BJ (cell line): Measurements from ENCODE around the gene CERS1. TPM values are rescaled to one million over a fixed set of nuclear protein-coding genes. Genes with fewer than 3 reads are reported as not detected.
"Not testable (repeated sequence)": the region's sequence is repeated elsewhere in the genome, so short reads cannot be mapped to it uniquely, and the experiment has no call there.

ENCODE experiments used
- CTCF ChIA-PET: fragments of 350-600 bp; formaldehyde crosslinking; extraction: SDS; loops from one replicate; lab custom pipeline; 2021; ENCODE audit warnings: antibody characterized with exemption, inconsistent platforms; lab: Yijun Ruan, JAX
- POLR2A ChIA-PET: fragments of 300-600 bp; sonication (Branson Sonifier 250); formaldehyde crosslinking; extraction: SDS; loops from one replicate; lab custom pipeline; 2021; ENCODE audit warnings: antibody characterized with exemption; lab: Charles Lee
- DNase-seq: peaks from one replicate; pipeline ENCODE4 v3.0.0-alpha.2; 2011; ENCODE audit warnings: low read depth
- H3K27me3 ChIP-seq: 2 replicates; pipeline ENCODE4 v1.6.0; 2011; ENCODE audit warnings: low read length; ENCODE audit not compliant: control insufficient read depth, insufficient read depth
- H3K36me3 ChIP-seq: 2 replicates; pipeline ENCODE4 v1.5.1; 2011; ENCODE audit warnings: low read length; ENCODE audit not compliant: control insufficient read depth, insufficient read depth
- H3K4me3 ChIP-seq: 2 replicates; pipeline ENCODE4 v1.5.1; 2011; ENCODE audit warnings: low read depth, mild to moderate bottlenecking, control low read depth, low read length
- polyA plus RNA-seq: library from polyadenylated mRNA; depleted of rRNA; stranded (reverse); fragments of >200 nt; gene quantifications from 2 replicates; pipeline ENCODE4 v1.2.3, GENCODE V29; 2011
- TF ChIP-seq, protein P1 (sequence below): IDR thresholded peaks from 2 replicates; pipeline ENCODE4 v1.5.1; 2011; ENCODE audit warnings: low read depth, mild to moderate bottlenecking, control low read depth, inconsistent platforms, low read length, moderate library complexity; ENCODE audit not compliant: insufficient read depth

CERS1 gene
- polyA plus RNA-seq, 1 experiment, result 0.83 TPM

DNA sequence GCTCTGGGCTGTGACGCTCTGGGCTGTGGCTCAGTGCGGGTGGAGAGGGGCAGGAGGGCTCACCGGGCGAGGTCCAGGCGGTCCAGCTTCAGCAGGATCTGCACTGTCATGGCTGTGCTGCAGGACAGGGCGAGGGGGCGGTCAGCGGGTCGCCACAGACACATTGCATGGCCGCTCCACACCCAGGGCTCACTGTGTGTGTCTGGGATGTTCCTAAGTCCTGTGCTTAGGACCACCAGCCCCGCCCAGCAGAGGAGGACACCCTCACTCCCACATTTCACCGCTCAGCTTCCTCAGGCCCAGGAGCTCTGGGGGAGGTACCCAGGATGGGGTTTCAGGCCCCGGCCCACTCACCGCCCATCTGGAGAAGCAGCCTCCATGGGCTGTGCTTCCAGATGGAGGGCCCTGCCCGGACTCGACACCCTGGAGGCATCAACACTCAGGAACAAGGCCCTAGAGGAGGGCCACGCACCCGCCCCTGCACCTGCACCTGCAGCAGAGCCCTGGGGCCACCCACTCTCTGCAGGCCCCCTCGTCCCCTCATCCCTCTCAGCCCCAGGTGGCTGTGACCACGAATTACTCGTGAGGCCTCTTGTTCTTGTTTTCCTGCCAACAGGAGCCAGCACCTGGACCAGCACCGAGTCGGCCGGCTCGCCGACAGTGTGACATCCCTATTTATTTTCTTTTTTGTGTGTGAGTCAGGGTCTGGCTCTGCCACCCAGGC is 9.7 kb upstream of the CERS1 start:
- POLR2A ChIA-PET, result no interaction called here
- Histone ChIP-seq H3K27me3 (no peaks in the 10 kb centered on the region), H3K4me3 (no peak overlapping the region), H3K36me3 (peaks cover 44% of the 10 kb centered on the region)
- no peak for DNase-seq
- CTCF ChIA-PET, result no interaction called here
- TF ChIP-seq, protein P1, sequence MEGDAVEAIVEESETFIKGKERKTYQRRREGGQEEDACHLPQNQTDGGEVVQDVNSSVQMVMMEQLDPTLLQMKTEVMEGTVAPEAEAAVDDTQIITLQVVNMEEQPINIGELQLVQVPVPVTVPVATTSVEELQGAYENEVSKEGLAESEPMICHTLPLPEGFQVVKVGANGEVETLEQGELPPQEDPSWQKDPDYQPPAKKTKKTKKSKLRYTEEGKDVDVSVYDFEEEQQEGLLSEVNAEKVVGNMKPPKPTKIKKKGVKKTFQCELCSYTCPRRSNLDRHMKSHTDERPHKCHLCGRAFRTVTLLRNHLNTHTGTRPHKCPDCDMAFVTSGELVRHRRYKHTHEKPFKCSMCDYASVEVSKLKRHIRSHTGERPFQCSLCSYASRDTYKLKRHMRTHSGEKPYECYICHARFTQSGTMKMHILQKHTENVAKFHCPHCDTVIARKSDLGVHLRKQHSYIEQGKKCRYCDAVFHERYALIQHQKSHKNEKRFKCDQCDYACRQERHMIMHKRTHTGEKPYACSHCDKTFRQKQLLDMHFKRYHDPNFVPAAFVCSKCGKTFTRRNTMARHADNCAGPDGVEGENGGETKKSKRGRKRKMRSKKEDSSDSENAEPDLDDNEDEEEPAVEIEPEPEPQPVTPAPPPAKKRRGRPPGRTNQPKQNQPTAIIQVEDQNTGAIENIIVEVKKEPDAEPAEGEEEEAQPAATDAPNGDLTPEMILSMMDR, result no peak

DNA sequence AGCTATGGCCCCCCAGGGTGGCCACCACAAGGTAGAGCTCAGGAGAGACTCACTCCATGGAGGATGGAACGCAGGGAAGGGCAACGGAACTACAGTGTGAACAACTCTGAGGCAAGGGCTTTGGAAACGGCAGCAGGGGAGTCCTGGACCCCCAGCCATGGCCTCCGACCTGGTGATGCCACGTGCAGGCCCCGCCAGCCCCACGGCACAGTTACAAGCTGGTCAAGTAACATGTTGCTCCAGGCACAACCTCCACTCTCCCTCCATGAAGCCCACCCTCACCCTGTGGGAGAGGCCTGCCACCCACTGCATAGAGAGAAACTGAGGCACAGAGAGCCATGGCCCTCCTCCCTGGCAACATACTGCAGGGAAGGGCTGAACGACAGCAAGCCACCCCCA is 9.1 kb upstream of the CERS1 start:
- no peaks in the 10 kb centered on the region for H3K27me3 ChIP-seq
- no peak overlapping the region for H3K4me3 ChIP-seq
- CTCF ChIA-PET, result no interaction called here
- H3K36me3 ChIP-seq, result peaks cover 47% of the 10 kb centered on the region
- no peak for DNase-seq
- POLR2A ChIA-PET, result no interaction called here
- TF ChIP-seq, protein P1, result no peak

DNA sequence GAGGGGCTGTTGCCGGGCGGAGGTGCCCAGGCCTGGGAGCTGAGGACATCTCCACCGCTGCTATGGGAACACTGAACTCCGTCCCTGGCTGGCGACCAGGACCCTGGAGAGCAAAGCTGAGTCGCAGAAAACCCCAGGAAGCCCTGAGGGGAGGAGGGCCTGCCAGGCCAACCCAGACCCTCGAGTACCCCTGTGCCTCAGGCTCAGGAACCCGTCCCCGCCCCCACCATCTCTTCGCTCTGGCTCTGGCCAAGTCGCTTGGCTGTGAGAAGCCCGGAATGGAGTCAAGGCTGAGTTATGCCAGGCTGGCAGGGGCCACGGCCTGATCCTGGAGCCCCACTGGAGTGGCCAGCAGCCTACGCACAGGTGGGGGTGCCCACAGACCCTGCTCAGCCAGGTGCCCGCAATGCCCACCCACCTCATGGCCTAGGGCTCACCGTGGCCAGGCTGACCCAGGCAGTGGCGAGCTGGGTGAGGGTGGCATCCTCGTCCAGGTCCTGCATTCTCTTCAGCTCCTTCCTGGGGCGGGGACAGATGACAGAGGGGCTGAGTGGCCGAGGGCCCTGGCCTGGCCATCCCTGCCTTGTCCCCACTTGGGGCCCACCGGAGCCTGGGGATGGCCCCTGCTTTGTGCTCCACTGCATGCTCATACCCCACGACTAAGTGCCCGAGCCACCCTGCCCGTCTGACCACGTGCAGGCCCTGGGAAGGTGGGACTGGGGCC is 8.5 kb upstream of the CERS1 start:
- peaks cover 48% of the 10 kb centered on the region for H3K36me3 ChIP-seq
- no peak overlapping the region for H3K4me3 ChIP-seq
- CTCF ChIA-PET, result interaction anchor here (0.8 kb wide), 1 partner anchor 14 kb away, joined by 3 read pairs; the partner anchor contains the start of genes COPE and DDX49
- no peak for DNase-seq
- TF ChIP-seq, protein P1, result no peak
- no peaks in the 10 kb centered on the region for H3K27me3 ChIP-seq
- POLR2A ChIA-PET, result no interaction called here

DNA sequence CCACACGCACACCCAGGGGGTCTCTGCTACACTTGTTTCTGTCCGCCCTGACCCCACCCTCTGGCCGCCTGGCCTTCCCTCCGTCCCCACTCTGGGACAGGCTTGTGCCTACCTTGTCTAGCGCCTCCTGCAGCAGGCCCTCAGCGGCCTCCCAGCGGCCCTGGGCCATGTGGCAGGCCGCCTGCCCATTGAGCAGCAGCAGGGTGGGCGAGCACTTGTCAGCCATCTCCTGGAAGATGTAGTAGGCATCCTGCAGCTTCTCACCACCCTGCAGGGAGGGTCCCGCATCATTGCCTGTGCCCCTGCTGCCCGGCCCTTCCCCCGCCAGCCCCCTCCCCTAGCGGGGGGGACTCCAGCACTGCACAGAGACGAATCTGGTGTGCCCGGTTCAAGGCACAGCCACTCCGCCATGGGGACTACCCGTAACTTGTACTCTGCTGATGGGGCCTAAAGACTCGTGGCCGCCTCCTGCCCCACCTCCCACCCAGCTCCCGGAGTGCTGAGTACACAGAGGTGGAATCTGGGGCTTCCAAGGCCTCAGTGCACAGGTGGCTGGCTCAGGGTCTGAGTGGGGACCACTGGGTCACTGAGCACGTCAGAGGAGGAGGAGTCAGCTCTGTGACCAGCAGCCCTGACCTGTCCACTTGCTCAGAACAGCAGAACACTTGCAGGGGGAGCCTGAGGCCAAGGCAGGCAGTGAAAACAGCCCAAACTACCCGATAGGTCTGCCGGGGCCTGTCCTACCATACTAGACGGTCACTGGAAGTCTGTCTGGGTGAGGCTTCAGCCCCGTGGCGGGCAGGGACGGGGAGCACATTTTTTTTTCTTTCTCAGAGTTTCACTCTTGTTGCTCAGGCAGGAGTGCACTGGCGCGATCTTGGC is 7.4 kb upstream of the CERS1 start:
- no peak for DNase-seq
- Histone ChIP-seq H3K4me3 (no peak overlapping the region), H3K36me3 (peaks cover 45% of the 10 kb centered on the region), H3K27me3 (no peaks in the 10 kb centered on the region)
- TF ChIP-seq, protein P1, result no peak
- CTCF ChIA-PET, result interaction anchor here (0.8 kb wide), 1 partner anchor 9 kb away, joined by 3 read pairs; no protein-coding TSS in a partner anchor
- POLR2A ChIA-PET, result no interaction called here

DNA sequence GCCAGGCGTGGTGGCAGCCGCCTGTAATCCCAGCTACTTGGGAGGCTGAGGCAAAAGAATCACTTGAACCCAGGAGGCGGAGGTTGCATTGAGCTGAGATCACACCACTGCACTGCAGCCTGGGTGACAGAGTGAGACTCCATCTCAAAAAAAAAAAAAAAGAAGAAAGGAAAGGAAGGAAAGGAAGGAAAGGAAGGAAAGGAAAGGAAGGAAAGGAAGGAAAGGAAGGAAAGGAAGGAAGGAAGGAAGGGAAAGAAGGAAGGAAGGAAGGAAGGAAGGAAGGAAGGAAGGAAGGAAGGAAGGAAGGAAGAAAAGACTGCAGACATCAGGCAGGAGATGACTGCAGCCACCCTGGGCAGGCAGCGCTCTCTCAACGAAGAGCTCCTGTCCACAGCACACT is 6.6 kb upstream of the CERS1 start:
- peaks cover 43% of the 10 kb centered on the region for H3K36me3 ChIP-seq
- CTCF ChIA-PET, H3K27me3 ChIP-seq, H3K4me3 ChIP-seq, POLR2A ChIA-PET, DNase-seq: not testable (repeated sequence)
